Measurements from ENCODE around the gene COLGALT1. TPM values are rescaled to one million over a fixed set of nuclear protein-coding genes. Genes with fewer than 3 reads are reported as not detected.

Gene COLGALT1
- total RNA-seq, 3 donors from 2014 or later (not counting 1 experiment from before 2014, with no cell fraction given) = 39.0 to 55.4 (median 43.7) TPM

GRCh38 chr19:17529239-17530158, 25.9 kb upstream of the COLGALT1 start:
- Histone ChIP-seq H3K4me3 (ENCODE audit: low read length) (no peak overlapping the region), H3K27me3 (ENCODE audit: control insufficient read depth, insufficient read depth, low read length) (no peaks in the 10 kb centered on the region), H3K9me3 (ENCODE audit: control insufficient read depth, insufficient read depth, low read length) (peaks cover 9% of the 10 kb centered on the region), H3K27ac (ENCODE audit: low read length) (no peak overlapping the region), H3K36me3 (ENCODE audit: control insufficient read depth, insufficient read depth, low read length) (no peaks in the 10 kb centered on the region), H3K4me1 (ENCODE audit: control insufficient read depth, insufficient read depth, low read length) (peaks cover 42% of the 10 kb centered on the region)
- Mint-ChIP-seq H3K4me3 (no peak overlapping the region), H3K27ac (peak overlapping the region in 1 of 2 donors; percentile 20), H3K4me1 (peaks cover 13% of the 10 kb centered on the region in 2 donors), H3K36me3 (no peaks in the 10 kb centered on the region), H3K27me3 (ENCODE audit: low read depth in 2 of 2) (no peaks in the 10 kb centered on the region), H3K9me3 (peaks cover 0 to 2% of the 10 kb centered on the region in 2 donors)
- no peak for DNase-seq
- TF ChIP-seq CTCF (IDR thresholded peaks at IDR 0.05) = no peak
- intact Hi-C loops (cut with micrococcal nuclease) = no loop called here
- ATAC-seq = peak in 2 of 3 donors; percentile 46 to 54
- WGBS (ENCODE audit: insufficient coverage) = 54% methylated on average over 8 of the region's 8 CpGs

GRCh38 chr19:17530586-17530985, 24.9 kb upstream of the COLGALT1 start:
- Mint-ChIP-seq H3K27ac (no peak overlapping the region), H3K9me3 (peaks cover 0 to 2% of the 10 kb centered on the region in 2 donors), H3K4me3 (no peak overlapping the region), H3K36me3 (no peaks in the 10 kb centered on the region), H3K27me3 (ENCODE audit: low read depth in 2 of 2) (no peaks in the 10 kb centered on the region), H3K4me1 (peaks cover 13% of the 10 kb centered on the region in 2 donors)
- no peak overlapping the region for H3K4me3 ChIP-seq (ENCODE audit: low read length)
- no peak for DNase-seq
- no peaks in the 10 kb centered on the region for H3K36me3 ChIP-seq (ENCODE audit: control insufficient read depth, insufficient read depth, low read length)
- H3K27ac ChIP-seq (ENCODE audit: low read length) = no peak overlapping the region
- ATAC-seq = no peak
- intact Hi-C loops (cut with micrococcal nuclease) = no loop called here
- H3K9me3 ChIP-seq (ENCODE audit: control insufficient read depth, insufficient read depth, low read length) = peaks cover 9% of the 10 kb centered on the region
- no peaks in the 10 kb centered on the region for H3K27me3 ChIP-seq (ENCODE audit: control insufficient read depth, insufficient read depth, low read length)
- H3K4me1 ChIP-seq (ENCODE audit: control insufficient read depth, insufficient read depth, low read length) = peaks cover 36% of the 10 kb centered on the region
- TF ChIP-seq CTCF (IDR thresholded peaks at IDR 0.05) = no peak
- 65% methylated on average over 8 of the region's 8 CpGs for WGBS (ENCODE audit: insufficient coverage)

GRCh38 chr19:17532116-17532515, 23.3 kb upstream of the COLGALT1 start:
- ATAC-seq (no peak), DNase-seq (no peak)
- Histone ChIP-seq H3K4me1 (ENCODE audit: control insufficient read depth, insufficient read depth, low read length) (peaks cover 26% of the 10 kb centered on the region), H3K36me3 (ENCODE audit: control insufficient read depth, insufficient read depth, low read length) (no peaks in the 10 kb centered on the region), H3K9me3 (ENCODE audit: control insufficient read depth, insufficient read depth, low read length) (peaks cover 9% of the 10 kb centered on the region), H3K4me3 (ENCODE audit: low read length) (no peak overlapping the region), H3K27me3 (ENCODE audit: control insufficient read depth, insufficient read depth, low read length) (no peaks in the 10 kb centered on the region), H3K27ac (ENCODE audit: low read length) (no peak overlapping the region)
- no peak for TF ChIP-seq CTCF (IDR thresholded peaks at IDR 0.05)
- Mint-ChIP-seq H3K4me3 (no peak overlapping the region), H3K36me3 (no peaks in the 10 kb centered on the region), H3K27ac (no peak overlapping the region), H3K27me3 (ENCODE audit: low read depth in 2 of 2) (no peaks in the 10 kb centered on the region), H3K9me3 (peaks cover 0 to 2% of the 10 kb centered on the region in 2 donors), H3K4me1 (peaks cover 13% of the 10 kb centered on the region in 2 donors)
- intact Hi-C loops (cut with micrococcal nuclease) = no loop called here
- WGBS (ENCODE audit: insufficient coverage) = 85% methylated on average over 16 of the region's 16 CpGs
